ENCODE results near the gene PLIN3.

GRCh38 chr19:4902796-4903195, 35.3 kb upstream of the PLIN3 start, which contains the start of gene ARRDC5:
- TF ChIP-seq CTCF (IDR thresholded peaks at IDR 0.05) (no peak), POLR2A (IDR thresholded peaks at IDR 0.05) (no peak)
